Astrocyte (in vitro differentiated cells and primary cell): ENCODE data around the gene GALM.

Experiments
- EZH2 ChIP-seq: IDR thresholded peaks from 2 replicates; pipeline ENCODE4 v1.6.1; 2012; ENCODE audit warnings: mild to moderate bottlenecking, low read length, inconsistent platforms; ENCODE audit not compliant: insufficient read depth
- TF ChIP-seq, protein P1 (sequence below): IDR thresholded peaks from 2 replicates; pipeline ENCODE4 v1.5.1; 2011; ENCODE audit warnings: low read depth, mild to moderate bottlenecking, inconsistent platforms, low read length, moderate library complexity; ENCODE audit not compliant: insufficient read depth

DNA sequence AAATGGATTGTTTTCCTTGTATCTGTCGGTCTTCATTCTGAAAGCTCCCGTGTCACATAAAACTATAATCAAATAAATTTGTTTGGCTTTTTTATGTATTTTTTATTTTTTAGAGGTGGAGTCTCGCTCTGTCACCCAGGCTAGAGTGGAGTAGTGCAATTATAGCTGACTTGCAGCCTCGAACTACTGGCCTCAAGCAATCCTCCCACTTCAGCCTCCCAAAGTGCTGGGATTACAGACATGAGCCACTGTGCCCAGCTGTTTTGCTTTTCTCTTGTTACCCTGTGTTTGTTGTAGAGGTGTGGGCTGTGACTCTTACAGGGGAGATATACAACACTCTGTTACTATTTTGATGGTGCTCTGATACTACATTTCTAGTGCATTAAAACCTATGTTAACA lies 2.2 kb downstream of the GALM start:
- TF ChIP-seq, protein P1, sequence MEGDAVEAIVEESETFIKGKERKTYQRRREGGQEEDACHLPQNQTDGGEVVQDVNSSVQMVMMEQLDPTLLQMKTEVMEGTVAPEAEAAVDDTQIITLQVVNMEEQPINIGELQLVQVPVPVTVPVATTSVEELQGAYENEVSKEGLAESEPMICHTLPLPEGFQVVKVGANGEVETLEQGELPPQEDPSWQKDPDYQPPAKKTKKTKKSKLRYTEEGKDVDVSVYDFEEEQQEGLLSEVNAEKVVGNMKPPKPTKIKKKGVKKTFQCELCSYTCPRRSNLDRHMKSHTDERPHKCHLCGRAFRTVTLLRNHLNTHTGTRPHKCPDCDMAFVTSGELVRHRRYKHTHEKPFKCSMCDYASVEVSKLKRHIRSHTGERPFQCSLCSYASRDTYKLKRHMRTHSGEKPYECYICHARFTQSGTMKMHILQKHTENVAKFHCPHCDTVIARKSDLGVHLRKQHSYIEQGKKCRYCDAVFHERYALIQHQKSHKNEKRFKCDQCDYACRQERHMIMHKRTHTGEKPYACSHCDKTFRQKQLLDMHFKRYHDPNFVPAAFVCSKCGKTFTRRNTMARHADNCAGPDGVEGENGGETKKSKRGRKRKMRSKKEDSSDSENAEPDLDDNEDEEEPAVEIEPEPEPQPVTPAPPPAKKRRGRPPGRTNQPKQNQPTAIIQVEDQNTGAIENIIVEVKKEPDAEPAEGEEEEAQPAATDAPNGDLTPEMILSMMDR = no peak
- TF ChIP-seq EZH2 = no peak
